ENCODE measurements around the gene LRRC26.

GRCh38 chr9:137157618-137158415 is 12.0 kb downstream of the LRRC26 start:
- TF ChIP-seq, protein P1, sequence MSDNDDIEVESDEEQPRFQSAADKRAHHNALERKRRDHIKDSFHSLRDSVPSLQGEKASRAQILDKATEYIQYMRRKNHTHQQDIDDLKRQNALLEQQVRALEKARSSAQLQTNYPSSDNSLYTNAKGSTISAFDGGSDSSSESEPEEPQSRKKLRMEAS (IDR thresholded peaks at IDR 0.05), result no peak
- TF ChIP-seq CTCF (IDR thresholded peaks at IDR 0.05), result no peak
- TF ChIP-seq CBX2 (IDR thresholded peaks at IDR 0.05; ENCODE audit: borderline replicate concordance, low read depth), result no peak
- TF ChIP-seq EP300 (IDR thresholded peaks at IDR 0.05), result no peak
- TF ChIP-seq RAD21 (conservative IDR thresholded peaks at IDR 0.05 in 1 of 2, IDR thresholded peaks at IDR 0.05 in 1 of 2), result no peak

Measured in A549 (cell line).